Measurements from ENCODE around the gene ODAD4. TPM values are rescaled to one million over a fixed set of nuclear protein-coding genes. Genes with fewer than 3 reads are reported as not detected.

ODAD4 gene
- total RNA-seq, 2 experiments from 2014 or later, result 1.1 to 1.3 TPM

DNA sequence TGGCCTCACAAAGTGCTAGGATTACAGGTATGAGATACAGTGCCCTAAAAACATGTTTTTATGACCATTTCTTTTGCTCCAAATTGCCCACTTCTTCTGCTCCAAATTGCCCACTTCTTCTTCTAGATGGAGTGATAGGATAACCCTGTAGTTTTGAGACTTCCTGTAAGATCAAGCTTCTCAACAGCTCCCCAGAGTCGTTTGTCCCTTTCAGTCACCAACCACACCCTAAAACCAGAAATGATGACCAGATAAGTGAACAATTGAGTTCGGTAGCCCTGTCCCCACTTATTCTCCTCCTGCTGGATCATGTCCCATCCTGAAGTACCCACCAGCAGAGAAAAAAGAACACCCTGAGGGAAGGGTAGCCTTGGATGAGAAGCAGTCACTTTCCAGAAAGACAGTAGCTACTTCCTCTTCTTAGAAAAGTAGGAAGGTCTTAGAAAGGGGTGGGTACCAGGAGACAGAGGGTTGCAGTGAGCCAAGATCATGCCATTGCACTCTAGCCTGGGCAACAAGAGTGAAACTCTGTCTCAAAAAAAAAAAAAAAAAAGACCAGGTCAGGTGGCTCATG, 2.5 kb downstream of the ODAD4 start:
- ChIA-PET CTCF (ENCODE audit: unreplicated experiment) (no interaction called here), POLR2A (interaction anchor here (0.9 to 1.7 kb wide), 2 partner anchors 13 to 15 kb away, joined by 3 to 4 read pairs; partner anchors contain the start of gene ACLY)
- H3K9me3 ChIP-seq (ENCODE audit: low read length), result no peaks in the 10 kb centered on the region
- H3K9me2 ChIP-seq (ENCODE audit: insufficient read depth, low read length), result no peaks in the 10 kb centered on the region
- no peaks in the 10 kb centered on the region for H4K20me1 ChIP-seq (ENCODE audit: insufficient read depth, low read length)
- H3K27ac ChIP-seq (ENCODE audit: low read depth, low read length, poor library complexity, severe bottlenecking), result no peak overlapping the region
- no peak for TF ChIP-seq EZH2phosphoT487 (IDR thresholded peaks at IDR 0.05; ENCODE audit: borderline replicate concordance, low read depth, low read length)
- TF ChIP-seq, protein P1, sequence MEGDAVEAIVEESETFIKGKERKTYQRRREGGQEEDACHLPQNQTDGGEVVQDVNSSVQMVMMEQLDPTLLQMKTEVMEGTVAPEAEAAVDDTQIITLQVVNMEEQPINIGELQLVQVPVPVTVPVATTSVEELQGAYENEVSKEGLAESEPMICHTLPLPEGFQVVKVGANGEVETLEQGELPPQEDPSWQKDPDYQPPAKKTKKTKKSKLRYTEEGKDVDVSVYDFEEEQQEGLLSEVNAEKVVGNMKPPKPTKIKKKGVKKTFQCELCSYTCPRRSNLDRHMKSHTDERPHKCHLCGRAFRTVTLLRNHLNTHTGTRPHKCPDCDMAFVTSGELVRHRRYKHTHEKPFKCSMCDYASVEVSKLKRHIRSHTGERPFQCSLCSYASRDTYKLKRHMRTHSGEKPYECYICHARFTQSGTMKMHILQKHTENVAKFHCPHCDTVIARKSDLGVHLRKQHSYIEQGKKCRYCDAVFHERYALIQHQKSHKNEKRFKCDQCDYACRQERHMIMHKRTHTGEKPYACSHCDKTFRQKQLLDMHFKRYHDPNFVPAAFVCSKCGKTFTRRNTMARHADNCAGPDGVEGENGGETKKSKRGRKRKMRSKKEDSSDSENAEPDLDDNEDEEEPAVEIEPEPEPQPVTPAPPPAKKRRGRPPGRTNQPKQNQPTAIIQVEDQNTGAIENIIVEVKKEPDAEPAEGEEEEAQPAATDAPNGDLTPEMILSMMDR (conservative IDR thresholded peaks at IDR 0.05; ENCODE audit: low read length), result no peak
- DNase-seq (ENCODE audit: low spot score), result no peak
- peaks cover 30% of the 10 kb centered on the region for H3K4me1 ChIP-seq (ENCODE audit: insufficient read depth, low read length, poor library complexity, severe bottlenecking)
- intact Hi-C loops (cut with micrococcal nuclease; ENCODE audit: unreplicated experiment), result no loop called here
- H3K4me3 ChIP-seq (ENCODE audit: low read depth, low read length, poor library complexity, severe bottlenecking), result no peak overlapping the region
- H3K79me2 ChIP-seq (ENCODE audit: insufficient read depth, low read depth, low read length), result peaks cover 7% of the 10 kb centered on the region; the same call in 1 of the 2 replicates
- H3K4me2 ChIP-seq (ENCODE audit: low read length), result no peak overlapping the region
- H3K36me3 ChIP-seq (ENCODE audit: insufficient read depth, low read length), result no peaks in the 10 kb centered on the region
- no TSS peak for BruUV-seq (replicated peaks)
- H2AFZ ChIP-seq (ENCODE audit: low read length), result no peak overlapping the region

DNA sequence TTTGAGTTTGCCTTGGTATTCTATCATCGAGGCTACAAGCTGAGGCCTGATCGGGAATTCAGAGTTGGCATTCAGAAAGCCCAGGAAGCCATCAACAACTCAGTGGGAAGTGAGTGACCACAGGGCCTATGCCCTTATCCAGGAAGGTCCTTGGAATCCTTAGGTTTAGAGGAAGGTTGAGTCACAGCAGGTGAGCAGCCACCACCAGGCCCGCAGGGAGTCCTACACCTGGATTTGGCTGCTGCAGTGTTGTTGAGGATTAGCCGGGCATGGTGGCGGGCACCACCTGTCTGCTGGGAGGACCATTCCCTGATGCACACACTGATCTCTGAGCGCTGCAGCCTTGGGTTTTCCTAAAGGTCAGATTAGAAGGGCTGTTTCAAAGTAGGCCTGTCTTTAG, 5.2 kb downstream of the ODAD4 start:
- Histone ChIP-seq H3K79me2 (ENCODE audit: insufficient read depth, low read depth, low read length) (no peaks in the 10 kb centered on the region), H3K4me1 (ENCODE audit: insufficient read depth, low read length, poor library complexity, severe bottlenecking) (peaks cover 27% of the 10 kb centered on the region), H3K9me2 (ENCODE audit: insufficient read depth, low read length) (no peaks in the 10 kb centered on the region), H4K20me1 (ENCODE audit: insufficient read depth, low read length) (no peaks in the 10 kb centered on the region), H3K9me3 (ENCODE audit: low read length) (no peaks in the 10 kb centered on the region), H3K27ac (ENCODE audit: low read depth, low read length, poor library complexity, severe bottlenecking) (no peak overlapping the region), H3K4me2 (ENCODE audit: low read length) (no peak overlapping the region), H3K4me3 (ENCODE audit: low read depth, low read length, poor library complexity, severe bottlenecking) (no peak overlapping the region), H3K36me3 (ENCODE audit: insufficient read depth, low read length) (no peaks in the 10 kb centered on the region), H2AFZ (ENCODE audit: low read length) (no peak overlapping the region)
- DNase-seq (ENCODE audit: low spot score), result no peak
- ChIA-PET POLR2A (no interaction called here), CTCF (ENCODE audit: unreplicated experiment) (no interaction called here)
- BruUV-seq (replicated peaks), result no TSS peak
- intact Hi-C loops (cut with micrococcal nuclease; ENCODE audit: unreplicated experiment), result no loop called here
- TF ChIP-seq EZH2phosphoT487 (IDR thresholded peaks at IDR 0.05; ENCODE audit: borderline replicate concordance, low read depth, low read length), result no peak
- TF ChIP-seq, protein P1 (conservative IDR thresholded peaks at IDR 0.05; ENCODE audit: low read length), result no peak
